Endodermal cell (in vitro differentiated cells): Measurements from ENCODE around the gene ST6GALNAC1. TPM values are rescaled to one million over a fixed set of nuclear protein-coding genes. Genes with fewer than 3 reads are reported as not detected.

Source experiments
- DNase-seq: peaks from one replicate; pipeline ENCODE4 v3.0.0-alpha.2; 2017
- H3K27ac ChIP-seq: 2 replicates; pipeline ENCODE4 v1.5.1; 2013; ENCODE audit warnings: mild to moderate bottlenecking, low read depth, low read length, moderate library complexity
- H3K27me3 ChIP-seq: 2 replicates; pipeline ENCODE4 v1.6.1; 2013; ENCODE audit warnings: mild to moderate bottlenecking, low read length, moderate library complexity; ENCODE audit not compliant: insufficient read depth, control insufficient read depth, poor library complexity, severe bottlenecking
- H3K36me3 ChIP-seq: 2 replicates; pipeline ENCODE4 v1.7.0; 2013; ENCODE audit warnings: mild to moderate bottlenecking, low read length, moderate library complexity; ENCODE audit not compliant: control insufficient read depth, insufficient read depth
- H3K4me1 ChIP-seq: one replicate; pipeline ENCODE4 v1.7.0; 2013; ENCODE audit warnings: low read length; ENCODE audit not compliant: control insufficient read depth, insufficient read depth
- H3K4me3 ChIP-seq: 2 replicates; pipeline ENCODE4 v1.5.1; 2013; ENCODE audit warnings: mild to moderate bottlenecking, low read length, moderate library complexity
- H3K9ac ChIP-seq: 2 replicates; pipeline ENCODE4 v1.6.1; 2013; ENCODE audit warnings: mild to moderate bottlenecking, low read length, moderate library complexity; ENCODE audit not compliant: poor library complexity, severe bottlenecking; ENCODE audit errors: extremely low read depth
- H3K9me3 ChIP-seq: 2 replicates; pipeline ENCODE4 v1.6.1; 2013; ENCODE audit warnings: mild to moderate bottlenecking, low read length, moderate library complexity; ENCODE audit not compliant: control insufficient read depth
- H3K27ac Mint-ChIP-seq: 2 replicates; pipeline ENCODE4 v1.8.0; 2020; ENCODE audit warnings: mixed read lengths
- H3K27me3 Mint-ChIP-seq: 2 replicates; pipeline ENCODE4 v1.8.0; 2021; ENCODE audit warnings: mild to moderate bottlenecking, mixed read lengths; ENCODE audit not compliant: insufficient read depth
- H3K36me3 Mint-ChIP-seq: 2 replicates; pipeline ENCODE4 v1.8.0; 2020; ENCODE audit warnings: low read depth, mixed read lengths
- H3K4me1 Mint-ChIP-seq: 2 replicates; pipeline ENCODE4 v1.8.0; 2020; ENCODE audit warnings: mixed read lengths
- H3K4me3 Mint-ChIP-seq: 2 replicates; pipeline ENCODE4 v1.8.0; 2020; ENCODE audit warnings: mild to moderate bottlenecking, moderate library complexity, mixed read lengths
- H3K9me3 Mint-ChIP-seq: 2 replicates; pipeline ENCODE4 v1.8.0; 2020; ENCODE audit warnings: mild to moderate bottlenecking, mixed read lengths
- CTCF ChIP-seq: fragments of 200-600 bp; sonication (generic); conservative IDR thresholded peaks from 2 replicates; pipeline ENCODE4 v1.5.0; 2021; ENCODE audit warnings: antibody characterized with exemption, mild to moderate bottlenecking
- WGBS, 2 experiments: methylation state at CpG; one replicate each; pipeline versions ENCODE4 v1.1.5 to v1.1.7; 2013; ENCODE audit warnings: missing lambda C conversion rate in 2 of 2, mixed read lengths in 1 of 2; ENCODE audit not compliant: insufficient coverage in 1 of 2, insufficient read length in 1 of 2; 5-methylcytosine and 5-hydroxymethylcytosine counted together
- total RNA-seq, 2 donors: library from RNA; stranded (reverse); fragmentation: NEBNext Ultra II Directional in 1 of 2; extraction: Animal tissue kit (Norgen Biotek cat#: 25700) in 1 of 2; gene quantifications; 2 replicates in 1 of 2; 3 replicates in 1 of 2; pipeline ENCODE4 v1.2.1, GENCODE V29; 2021

The ST6GALNAC1 gene
- total RNA-seq, 2 donors from 2014 or later, result not detected

- H3K4me1 ChIP-seq, result peaks cover 4% of the 10 kb centered on the region
- Mint-ChIP-seq H3K27me3 (no peaks in the 10 kb centered on the region), H3K4me3 (no peak overlapping the region), H3K4me1 (peaks cover 15% of the 10 kb centered on the region), H3K27ac (peak overlapping the region; percentile 61), H3K9me3 (no peaks in the 10 kb centered on the region), H3K36me3 (no peaks in the 10 kb centered on the region)
- no peaks in the 10 kb centered on the region for H3K36me3 ChIP-seq
- H3K9me3 ChIP-seq, result no peaks in the 10 kb centered on the region
- TF ChIP-seq CTCF, result no peak
- no peak overlapping the region for H3K9ac ChIP-seq
- no peak for DNase-seq
- no peak overlapping the region for H3K4me3 ChIP-seq
- WGBS, 2 experiments, result 88 to 90% methylated on average over 8 to 13 of the region's 13 CpGs
- H3K27ac ChIP-seq, result no peak overlapping the region
- H3K27me3 ChIP-seq, result no peaks in the 10 kb centered on the region
These were observed 16.5 kb upstream of the ST6GALNAC1 start for GRCh38 chr17:76659928-76660655.

- peaks cover 2% of the 10 kb centered on the region for H3K9me3 ChIP-seq
- Mint-ChIP-seq H3K4me3 (no peak overlapping the region), H3K27me3 (no peaks in the 10 kb centered on the region), H3K9me3 (peaks cover 3% of the 10 kb centered on the region), H3K36me3 (no peaks in the 10 kb centered on the region), H3K4me1 (peaks cover 15% of the 10 kb centered on the region), H3K27ac (no peak overlapping the region)
- H3K4me1 ChIP-seq, result peaks cover 4% of the 10 kb centered on the region
- H3K27ac ChIP-seq, result no peak overlapping the region
- WGBS, 2 experiments, result 83 to 94% methylated on average over 2 to 5 of the region's 5 CpGs
- no peaks in the 10 kb centered on the region for H3K27me3 ChIP-seq
- H3K4me3 ChIP-seq, result no peak overlapping the region
- no peaks in the 10 kb centered on the region for H3K36me3 ChIP-seq
- H3K9ac ChIP-seq, result no peak overlapping the region
- TF ChIP-seq CTCF, result no peak
- DNase-seq, result no peak
These were observed 14.7 kb upstream of the ST6GALNAC1 start for GRCh38 chr17:76658242-76658662.

GRCh38 chr17:76657505-76658241, 14.1 kb upstream of the ST6GALNAC1 start:
- no peak for TF ChIP-seq CTCF
- Histone ChIP-seq H3K9ac (no peak overlapping the region), H3K27ac (no peak overlapping the region), H3K9me3 (peaks cover 5% of the 10 kb centered on the region), H3K4me3 (no peak overlapping the region), H3K4me1 (peaks cover 4% of the 10 kb centered on the region), H3K27me3 (no peaks in the 10 kb centered on the region), H3K36me3 (no peaks in the 10 kb centered on the region)
- no peak for DNase-seq
- peaks cover 4% of the 10 kb centered on the region for H3K9me3 Mint-ChIP-seq
- no peak overlapping the region for H3K27ac Mint-ChIP-seq
- no peaks in the 10 kb centered on the region for H3K36me3 Mint-ChIP-seq
- H3K4me1 Mint-ChIP-seq, result peaks cover 15% of the 10 kb centered on the region
- H3K4me3 Mint-ChIP-seq, result no peak overlapping the region
- 92 to 99% methylated on average over 5 to 8 of the region's 8 CpGs for WGBS, 2 experiments
- no peaks in the 10 kb centered on the region for H3K27me3 Mint-ChIP-seq
